Left colon (tissue), 2 donors: ENCODE results near the gene VPS35L. TPM values are rescaled to one million over a fixed set of nuclear protein-coding genes. Genes with fewer than 3 reads are reported as not detected.
A peak's percentile ranks its signal among the peaks of the same experiment; 100 is the strongest.
"Not testable (repeated sequence)": the region's sequence is repeated elsewhere in the genome, so short reads cannot be mapped to it uniquely, and the experiment has no call there.

ENCODE experiments used
- ATAC-seq: fragments of 200-7000 bp; cut with Tn5 transposase; one replicate; pipeline ENCODE4 v1.9.1; 2020; ENCODE audit warnings: mild to moderate bottlenecking, moderate library complexity
- DNase-seq, 2 donors: peaks; one replicate each; pipeline ENCODE4 v3.0.0-alpha.2; 2020
- intact Hi-C, 2 donors: fragments of 100-400 bp; cut with DNase I in 1 of 2; cut with micrococcal nuclease in 1 of 2; formaldehyde crosslinking; loops; one replicate each; pipeline versions ENCODE4 v1.11.2 to v1.14.0; 2022; cut with DNase I, micrococcal nuclease
- total RNA-seq, 2 donors: library from RNA; stranded (reverse); fragmentation: NEBNext Ultra II Directional; extraction: Animal tissue kit (Norgen Biotek cat#: 25700); gene quantifications; one replicate each; pipeline ENCODE4 v1.2.1, GENCODE V29; 2021
- donor health status: DM: no; HTN: no; CAD: no.
- donor health status: DM: yes; HTN: yes; CAD: no.

The VPS35L gene
- total RNA-seq, 2 donors from 2014 or later = 51.1 to 53.0 TPM

DNA sequence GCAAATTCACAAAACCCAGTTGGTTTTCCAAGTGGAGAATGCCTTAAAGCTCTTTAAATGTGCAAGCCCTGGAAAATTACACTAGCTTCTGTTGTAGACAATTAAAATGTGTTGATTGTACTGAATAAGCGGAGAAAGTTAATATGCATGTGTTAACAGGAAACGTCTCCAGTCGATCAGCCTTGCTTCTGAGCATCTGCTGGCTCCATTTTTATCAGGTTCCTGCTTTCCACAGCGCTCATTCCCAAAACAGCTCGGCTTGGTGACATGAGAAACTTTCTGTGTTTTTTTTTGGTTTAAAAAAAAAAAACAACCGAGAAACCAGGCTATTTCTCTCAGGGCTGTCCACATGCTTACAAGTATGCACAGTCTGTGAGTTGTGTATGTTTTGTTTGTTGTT lies 60.7 kb downstream of the VPS35L start:
- ATAC-seq = no peak
- DNase-seq = no peak
- intact Hi-C loops = no loop called here

DNA sequence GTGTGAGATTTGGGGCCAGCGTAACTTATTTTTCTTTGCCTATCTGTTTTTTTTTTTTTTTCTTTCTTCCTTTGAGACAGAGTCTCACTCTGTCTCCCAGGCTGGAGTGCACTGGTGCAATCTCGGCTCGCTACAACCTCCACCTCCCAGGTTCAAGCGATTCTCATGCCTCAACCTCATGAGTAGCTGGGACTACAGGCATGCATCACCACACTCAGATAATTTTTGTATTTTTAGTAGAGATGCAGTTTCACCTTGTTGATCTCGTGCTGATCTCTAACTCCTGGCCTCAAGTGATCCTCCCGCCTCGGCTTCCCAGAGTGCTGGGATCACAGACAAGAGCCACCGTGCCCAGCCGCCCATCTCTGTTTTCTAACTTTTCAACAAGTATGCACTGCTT lies 63.4 kb downstream of the VPS35L start:
- no peak for DNase-seq
- intact Hi-C loops = no loop called here
- ATAC-seq = no peak

DNA sequence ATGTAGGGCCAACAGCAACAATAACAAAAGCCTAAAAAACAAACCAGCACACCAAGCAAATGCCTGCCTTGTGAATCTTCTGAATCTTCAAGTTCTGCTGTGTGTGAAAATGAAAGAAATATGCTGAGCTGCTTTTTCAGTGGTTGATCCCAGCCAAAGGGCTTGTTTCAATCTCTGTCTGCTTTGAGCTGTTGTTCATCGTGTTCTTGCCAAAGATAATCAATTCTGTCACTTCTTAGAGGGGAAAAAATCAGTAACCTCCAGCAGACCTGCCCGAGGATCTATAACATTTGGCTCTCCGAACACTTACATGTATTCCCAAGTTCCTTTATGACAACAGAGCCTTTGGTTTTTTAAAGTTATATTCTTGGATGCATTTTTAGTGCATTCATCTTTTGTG lies 65.9 kb downstream of the VPS35L start:
- intact Hi-C loops = no loop called here
- ATAC-seq (no peak), DNase-seq (no peak)

DNA sequence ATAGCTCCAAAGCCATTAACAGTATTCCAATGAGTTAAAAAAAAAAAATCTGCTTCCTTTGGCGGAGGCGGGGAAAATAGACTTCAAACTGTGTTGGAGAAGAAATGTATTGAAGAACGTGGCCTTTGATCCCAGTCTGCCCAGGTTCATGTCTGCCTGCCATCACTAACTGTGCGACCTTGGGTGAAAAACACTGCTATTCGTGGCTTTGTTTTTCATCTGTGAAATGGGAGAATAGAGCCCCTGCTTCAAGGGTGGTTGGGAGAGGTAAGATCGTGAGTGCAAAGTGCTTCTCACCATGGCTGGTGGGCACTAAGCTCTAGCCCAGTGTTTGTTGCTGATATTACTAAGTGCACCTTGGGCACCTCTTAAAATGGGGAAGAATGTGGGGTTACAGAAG lies 69.5 kb downstream of the VPS35L start:
- no peak for DNase-seq
- intact Hi-C loops = no loop called here
- ATAC-seq = no peak

DNA sequence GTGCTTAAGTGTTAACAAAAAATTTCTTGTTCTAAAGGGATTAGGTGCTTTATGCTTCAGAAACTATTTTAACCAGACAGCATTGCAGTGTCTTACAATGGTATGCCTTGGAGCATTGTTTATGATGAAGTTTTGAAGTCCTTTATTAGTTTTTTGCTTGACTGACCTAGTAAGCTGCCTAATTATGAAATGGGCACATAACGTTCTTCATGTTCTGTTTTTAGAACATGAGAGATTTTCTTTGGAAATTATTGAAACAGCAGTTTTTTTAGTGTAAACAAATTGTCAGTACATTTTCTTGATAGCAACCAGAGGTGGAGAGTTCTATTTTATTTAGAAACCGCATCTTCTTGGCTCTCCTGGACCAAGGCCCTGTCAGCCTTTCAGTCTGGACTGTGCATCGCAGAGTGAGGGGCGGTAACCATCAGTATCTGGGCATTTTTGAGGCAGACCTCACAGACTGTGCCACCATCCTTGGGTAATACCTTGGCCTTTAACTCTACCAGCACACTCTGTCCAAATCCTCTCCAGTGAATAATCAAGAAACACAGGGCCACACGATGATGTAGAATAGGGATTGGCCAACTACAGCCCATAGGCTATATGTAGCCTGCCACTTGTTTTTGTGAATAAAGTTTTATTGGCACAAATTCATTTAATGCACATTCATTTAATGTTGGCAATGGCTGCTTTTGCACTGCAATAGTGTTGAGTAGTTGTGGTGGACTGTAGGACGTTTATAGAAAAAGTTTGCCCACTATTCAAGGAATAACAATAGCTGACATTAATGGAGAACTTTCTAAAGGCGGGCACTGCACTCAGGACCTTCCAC lies 81.1 kb downstream of the VPS35L start:
- DNase-seq = no peak
- no peak for ATAC-seq
- intact Hi-C loops = no loop called here

DNA sequence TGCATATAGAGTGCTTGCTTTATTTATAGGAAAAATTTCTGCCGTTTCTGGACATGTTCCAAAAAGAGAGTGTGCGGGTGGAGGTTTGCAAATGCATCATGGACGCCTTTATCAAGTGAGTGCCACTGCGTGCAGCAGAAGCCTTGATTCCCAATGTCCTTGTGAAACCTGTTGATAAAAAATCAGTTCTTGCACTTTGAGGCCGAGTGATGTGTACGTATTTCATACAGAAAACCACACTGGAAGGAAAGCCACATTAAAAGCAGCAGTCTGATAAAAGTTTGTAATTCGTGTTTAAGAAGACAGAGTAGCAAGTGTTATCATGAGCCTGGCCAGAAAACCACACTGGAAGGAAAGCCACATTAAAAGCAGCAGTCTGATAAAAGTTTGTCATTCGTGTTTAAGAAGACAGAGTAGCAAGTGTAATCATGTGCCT lies 84.5 kb downstream of the VPS35L start:
- DNase-seq (no peak), ATAC-seq (no peak)
- intact Hi-C loops = no loop called here

DNA sequence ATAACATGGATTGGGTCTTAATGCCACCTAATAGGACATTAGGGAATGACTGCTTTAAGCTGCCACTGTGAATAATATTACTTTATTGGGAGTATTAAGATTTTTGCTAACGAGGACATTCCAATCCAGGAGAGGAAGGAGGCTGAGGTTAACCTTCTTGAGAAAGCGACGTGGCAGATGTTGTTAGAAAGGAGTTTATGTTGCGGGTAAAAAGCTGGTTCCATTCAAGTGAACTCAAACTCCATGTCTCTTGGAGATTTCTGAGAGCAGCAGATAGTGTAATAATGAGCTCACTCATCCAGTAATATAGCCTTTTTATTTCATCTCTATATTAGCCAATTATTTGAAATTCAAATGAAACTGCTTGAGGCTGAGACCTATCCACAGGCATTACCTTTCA lies 87.0 kb downstream of the VPS35L start:
- ATAC-seq = no peak
- intact Hi-C loops = no loop called here

DNA sequence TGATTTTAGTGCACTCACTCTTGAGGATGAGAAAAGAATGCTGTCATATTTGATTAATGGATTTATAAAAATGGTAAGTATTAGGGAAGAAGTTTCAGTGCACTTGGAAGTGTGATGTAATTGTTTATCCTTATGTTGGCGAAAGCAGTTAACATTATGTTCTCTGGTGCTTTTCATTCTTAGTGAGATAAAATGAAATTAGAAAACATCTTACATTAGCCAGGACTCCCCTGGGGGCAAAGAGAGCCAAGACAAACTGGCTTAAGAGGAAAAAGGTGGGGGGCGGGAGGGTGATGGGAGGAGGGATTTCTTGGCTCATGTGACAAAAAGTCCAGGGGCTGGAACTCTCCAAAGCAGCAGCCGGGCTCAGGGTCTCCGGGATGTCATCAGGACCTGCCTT lies 89.4 kb downstream of the VPS35L start:
- no peak for ATAC-seq
- DNase-seq = peak in 1 of 2 donors; percentile 33
- intact Hi-C loops = no loop called here

More for the DNA sequence above, 87.0 kb downstream of the VPS35L start:
- no peak for DNase-seq

DNA sequence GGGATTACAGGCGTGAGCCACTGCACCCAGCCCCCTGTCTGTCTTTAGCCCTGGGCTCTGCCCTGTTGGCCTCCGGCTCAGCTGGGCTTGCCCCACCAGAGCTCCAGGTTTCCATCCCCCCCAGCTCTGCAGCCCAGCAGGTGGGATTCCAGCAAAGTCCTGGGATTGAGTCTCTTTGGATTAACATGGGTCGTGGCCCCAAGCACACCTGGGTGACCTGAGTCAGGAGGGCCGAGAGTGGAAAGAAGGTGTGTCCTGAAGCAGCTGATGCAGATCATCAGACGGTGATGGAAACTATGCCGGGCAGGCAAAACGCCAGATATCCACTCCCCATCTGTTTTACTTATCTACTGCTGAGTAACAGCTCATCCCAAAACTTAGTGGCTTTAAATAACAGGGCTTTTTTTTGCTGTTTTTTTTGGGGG lies 90.1 kb downstream of the VPS35L start:
- intact Hi-C loops = no loop called here

DNA sequence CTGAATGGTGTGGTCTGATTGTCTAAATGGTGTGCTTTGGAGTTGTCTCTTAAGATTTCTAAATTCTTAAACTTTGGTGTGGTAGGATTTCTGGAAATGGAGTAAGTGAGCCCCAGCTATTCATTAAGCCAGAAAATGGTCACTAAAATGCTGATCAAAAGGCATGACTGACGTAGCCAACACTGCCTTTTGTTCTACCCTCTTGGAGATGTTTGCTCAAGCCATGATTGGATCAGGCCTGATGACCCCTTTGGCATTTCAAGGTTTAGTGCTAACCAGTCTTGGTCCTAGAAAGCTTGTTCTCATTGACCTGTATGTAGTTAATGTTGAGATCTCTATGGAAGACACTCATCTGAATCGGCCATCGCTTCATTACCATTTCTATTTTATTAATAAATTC lies 94.5 kb downstream of the VPS35L start:
- intact Hi-C loops = no loop called here
- ATAC-seq (no peak), DNase-seq (no peak)

More for the DNA sequence above, 90.1 kb downstream of the VPS35L start:
- DNase-seq (no peak), ATAC-seq (no peak)

DNA sequence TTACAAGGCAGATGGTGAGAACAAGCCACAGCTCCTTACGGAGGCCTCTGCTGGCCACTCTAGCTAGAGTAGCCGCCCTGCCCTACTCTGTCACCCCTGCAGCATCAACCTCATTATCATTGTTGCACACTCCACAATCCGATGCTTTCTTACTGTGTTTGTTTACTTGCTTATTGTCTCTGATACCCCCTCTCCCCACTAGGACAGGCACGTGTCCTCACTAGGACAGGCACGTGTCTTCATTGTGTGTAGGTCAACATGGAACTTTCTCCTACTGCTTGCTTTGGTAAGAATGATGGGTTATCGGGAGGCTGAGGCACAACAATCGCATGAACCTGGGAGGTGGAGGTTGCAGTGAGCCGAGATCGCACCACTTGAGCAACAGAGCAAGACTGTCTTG lies 98.6 kb downstream of the VPS35L start:
- DNase-seq = no peak
- no peak for ATAC-seq
- intact Hi-C loops = no loop called here

DNA sequence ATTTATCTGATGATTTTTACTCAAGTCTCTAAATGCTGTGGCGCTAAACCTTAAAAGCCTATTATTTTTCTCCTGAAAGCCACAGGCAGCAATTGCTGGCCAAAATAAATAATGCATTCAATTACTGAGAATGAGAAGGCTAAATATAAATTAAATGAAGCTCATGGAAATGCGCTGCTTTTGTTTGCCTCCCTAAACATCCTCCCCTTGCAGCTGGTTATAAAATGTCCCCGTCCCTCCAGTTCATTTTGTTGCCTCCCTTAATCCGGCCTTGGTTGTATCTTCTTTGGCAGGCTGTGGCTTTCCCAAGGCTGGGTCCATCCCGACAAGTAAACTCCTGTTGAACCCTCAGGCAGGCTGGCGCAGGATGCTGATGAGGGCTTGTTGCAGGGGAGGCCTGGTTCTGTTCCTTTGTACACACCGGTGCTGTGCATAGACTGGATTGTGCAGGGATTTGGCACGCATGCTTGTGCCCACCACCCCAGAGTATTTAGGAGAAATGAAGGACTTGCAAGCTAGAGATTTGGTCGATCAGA lies 99.8 kb downstream of the VPS35L start:
- DNase-seq (no peak), ATAC-seq (no peak)
- intact Hi-C loops = no loop called here

DNA sequence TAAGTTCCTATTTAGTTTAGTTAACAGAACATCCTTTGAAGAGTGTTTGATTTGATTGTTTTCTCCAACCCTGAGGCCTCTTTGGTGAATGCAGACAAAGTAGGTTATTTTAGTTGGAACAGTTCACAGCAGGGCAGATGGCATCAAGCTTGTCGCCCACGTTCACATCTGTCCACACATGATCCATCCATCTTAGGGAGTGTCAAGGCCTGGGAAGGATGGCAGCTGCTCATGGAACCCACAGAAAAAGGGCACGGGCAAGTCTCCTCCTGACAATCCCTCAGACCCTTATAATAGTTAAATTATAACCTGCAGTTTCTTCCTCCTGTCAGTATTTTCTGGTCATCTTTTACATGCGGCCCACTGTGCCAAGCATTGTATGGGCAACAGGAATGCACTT lies 102.3 kb downstream of the VPS35L start:
- no peak for DNase-seq
- ATAC-seq = no peak
- intact Hi-C loops = no loop called here

DNA sequence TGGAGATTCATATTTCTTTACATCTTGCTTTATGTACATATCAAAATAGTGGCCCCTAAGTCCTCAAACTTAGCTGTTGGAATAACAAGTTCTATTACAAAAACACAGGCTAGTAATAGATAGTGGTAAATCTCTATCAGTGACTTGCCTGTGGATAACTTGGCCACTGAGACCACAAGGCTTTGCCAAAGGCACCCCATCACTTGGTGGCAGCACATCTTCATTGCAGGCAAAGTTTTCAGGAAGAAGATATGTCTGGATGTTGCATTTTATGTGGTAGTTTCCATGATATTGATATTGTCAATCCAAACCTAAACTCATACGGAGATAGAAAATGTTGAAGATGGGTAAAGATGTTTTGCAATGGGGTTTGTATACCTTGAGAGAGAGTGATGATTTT lies 104.1 kb downstream of the VPS35L start:
- DNase-seq = no peak
- no peak for ATAC-seq
- intact Hi-C loops = no loop called here

DNA sequence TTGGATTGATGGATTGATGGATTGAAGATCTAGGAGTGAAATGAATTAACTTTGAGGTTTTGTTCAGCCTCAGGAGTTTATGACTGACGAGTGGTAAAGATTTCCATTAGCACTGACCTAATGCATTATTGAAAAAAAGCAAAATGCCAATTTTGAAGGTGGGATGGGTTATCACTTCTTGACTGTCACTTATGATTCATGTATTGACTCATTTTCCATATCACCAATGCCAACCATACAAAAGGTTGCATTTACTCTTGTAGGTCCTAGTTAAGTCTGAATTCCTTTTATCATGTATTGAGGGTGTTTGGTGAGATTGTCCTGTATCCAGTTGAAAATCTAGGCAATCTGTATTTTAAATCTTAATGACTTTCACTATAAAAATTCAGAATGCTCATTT lies 104.9 kb downstream of the VPS35L start:
- no peak for DNase-seq
- intact Hi-C loops = no loop called here
- ATAC-seq = no peak

DNA sequence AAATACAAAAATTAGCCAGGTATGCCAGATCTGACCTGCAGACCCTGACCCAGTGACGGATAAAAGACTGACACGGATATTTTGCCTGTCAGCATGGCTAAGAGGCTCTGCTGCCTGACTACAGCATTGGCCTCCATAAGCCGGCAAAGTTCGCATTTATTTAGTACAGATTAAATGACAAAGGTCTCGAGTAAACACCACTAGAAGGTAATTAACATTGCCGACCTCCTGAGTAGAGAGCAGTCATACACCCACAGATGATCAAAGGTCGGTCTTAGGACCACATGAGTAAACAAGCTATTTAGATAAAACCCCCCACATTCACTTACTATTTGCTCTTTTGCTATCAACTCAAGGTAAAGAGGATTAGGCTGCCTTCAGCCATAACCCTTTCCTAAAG lies 106.8 kb downstream of the VPS35L start:
- DNase-seq (no peak), ATAC-seq (no peak)
- intact Hi-C loops = no loop called here

DNA sequence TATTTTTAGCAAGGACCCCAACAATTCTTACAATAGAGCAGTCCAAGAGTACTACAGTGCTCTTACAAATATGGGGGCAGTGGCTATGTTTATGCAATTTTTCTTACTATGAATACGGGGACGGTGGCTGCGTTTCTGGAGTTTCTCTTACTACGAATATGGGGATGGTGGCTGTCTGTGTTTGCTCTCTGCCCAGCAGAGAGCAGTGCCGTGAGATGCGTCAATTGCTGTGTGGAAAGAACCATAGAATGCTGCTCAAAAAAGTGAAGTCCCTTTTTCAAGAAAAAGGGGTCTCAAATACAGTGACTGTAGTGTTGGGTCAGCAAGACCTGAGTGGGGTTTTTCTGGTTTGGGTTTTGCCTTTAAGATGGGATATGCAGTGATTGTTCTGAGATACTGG lies 108.7 kb downstream of the VPS35L start:
- intact Hi-C loops = no loop called here
- ATAC-seq (no peak), DNase-seq (no peak)

DNA sequence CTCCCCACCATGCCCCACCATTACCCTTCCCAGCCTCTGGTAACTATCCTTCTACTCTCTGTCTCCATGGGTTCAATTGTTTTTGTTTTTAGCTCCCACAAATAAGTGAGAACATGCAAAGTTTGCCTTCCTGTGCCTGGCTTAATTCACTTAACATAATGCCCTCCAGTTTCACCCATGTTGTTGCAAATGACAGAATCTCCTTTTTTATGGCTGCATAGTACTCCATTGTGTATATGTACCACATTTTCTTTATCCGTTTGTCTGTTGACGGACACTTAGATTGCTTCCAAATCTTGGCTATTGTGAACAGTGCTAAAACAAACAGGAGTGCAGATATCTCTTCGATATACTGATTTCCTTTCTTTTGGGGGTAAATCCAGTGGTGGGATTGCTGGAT lies 109.8 kb downstream of the VPS35L start:
- ATAC-seq, intact Hi-C loops, DNase-seq: not testable (repeated sequence)

DNA sequence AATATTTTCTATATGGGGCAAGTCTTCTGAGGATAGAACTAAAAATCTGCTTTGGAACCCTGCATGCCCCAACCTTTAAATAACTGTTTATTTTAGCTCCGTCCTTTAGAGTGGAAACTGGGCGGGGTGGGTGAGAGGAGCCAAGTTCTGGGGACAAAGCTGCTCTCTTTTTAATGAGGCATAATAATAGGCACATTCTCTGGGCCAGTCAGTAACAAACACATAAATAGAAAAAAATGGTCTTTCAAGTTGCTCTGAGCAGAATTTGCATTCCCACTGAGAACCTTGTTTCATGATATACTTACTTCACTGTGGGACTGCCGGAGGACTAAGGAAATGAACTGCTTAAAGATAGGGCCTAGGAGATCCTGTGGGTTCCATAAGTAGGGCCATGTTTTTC lies 111.0 kb downstream of the VPS35L start:
- intact Hi-C loops = no loop called here
- no peak for DNase-seq
- ATAC-seq = no peak

DNA sequence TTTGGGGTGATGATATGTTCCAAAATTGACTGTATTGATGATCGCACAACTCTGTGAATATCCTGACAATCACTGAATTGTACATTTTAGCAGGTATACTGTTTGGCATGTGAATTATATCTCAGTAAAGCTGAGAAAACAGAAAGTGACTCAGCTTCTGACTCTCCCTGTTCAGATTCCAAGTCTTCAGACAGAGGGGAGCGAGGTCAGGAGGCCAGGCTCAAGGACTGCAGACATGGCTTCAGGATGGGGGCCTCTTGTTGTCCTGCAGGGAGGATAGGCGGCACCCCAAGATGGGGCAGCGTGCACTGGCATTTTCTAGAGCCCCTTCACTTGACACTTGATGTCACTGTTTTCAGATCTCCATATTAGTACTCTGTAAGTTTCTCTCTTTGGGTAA lies 116.9 kb downstream of the VPS35L start:
- no peak for DNase-seq
- intact Hi-C loops = no loop called here
- ATAC-seq = no peak

DNA sequence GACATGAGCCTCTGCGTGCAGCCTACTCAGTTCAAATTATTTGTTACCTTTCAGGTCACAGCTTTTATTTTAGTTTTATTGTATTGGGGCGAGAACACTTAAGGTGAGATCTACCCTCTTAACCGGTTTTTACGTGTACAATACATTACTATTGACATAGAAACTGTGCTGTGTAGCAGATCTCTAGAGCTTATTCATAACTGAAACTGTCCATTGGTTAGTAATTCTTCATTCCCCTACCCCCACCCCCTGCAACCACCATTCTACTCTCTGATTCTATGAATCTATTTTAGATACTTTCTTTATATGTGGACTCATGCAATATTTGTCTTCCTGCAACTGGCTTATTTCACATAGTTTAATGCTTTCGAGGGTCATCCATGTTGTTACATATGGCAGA lies 119.0 kb downstream of the VPS35L start:
- ATAC-seq (no peak), DNase-seq (no peak)
- intact Hi-C loops = no loop called here
